Measurements from ENCODE around the gene IGSF1. TPM values are rescaled to one million over a fixed set of nuclear protein-coding genes. Genes with fewer than 3 reads are reported as not detected.
A peak's percentile ranks its signal among the peaks of the same experiment; 100 is the strongest.

Gene IGSF1, protein sequence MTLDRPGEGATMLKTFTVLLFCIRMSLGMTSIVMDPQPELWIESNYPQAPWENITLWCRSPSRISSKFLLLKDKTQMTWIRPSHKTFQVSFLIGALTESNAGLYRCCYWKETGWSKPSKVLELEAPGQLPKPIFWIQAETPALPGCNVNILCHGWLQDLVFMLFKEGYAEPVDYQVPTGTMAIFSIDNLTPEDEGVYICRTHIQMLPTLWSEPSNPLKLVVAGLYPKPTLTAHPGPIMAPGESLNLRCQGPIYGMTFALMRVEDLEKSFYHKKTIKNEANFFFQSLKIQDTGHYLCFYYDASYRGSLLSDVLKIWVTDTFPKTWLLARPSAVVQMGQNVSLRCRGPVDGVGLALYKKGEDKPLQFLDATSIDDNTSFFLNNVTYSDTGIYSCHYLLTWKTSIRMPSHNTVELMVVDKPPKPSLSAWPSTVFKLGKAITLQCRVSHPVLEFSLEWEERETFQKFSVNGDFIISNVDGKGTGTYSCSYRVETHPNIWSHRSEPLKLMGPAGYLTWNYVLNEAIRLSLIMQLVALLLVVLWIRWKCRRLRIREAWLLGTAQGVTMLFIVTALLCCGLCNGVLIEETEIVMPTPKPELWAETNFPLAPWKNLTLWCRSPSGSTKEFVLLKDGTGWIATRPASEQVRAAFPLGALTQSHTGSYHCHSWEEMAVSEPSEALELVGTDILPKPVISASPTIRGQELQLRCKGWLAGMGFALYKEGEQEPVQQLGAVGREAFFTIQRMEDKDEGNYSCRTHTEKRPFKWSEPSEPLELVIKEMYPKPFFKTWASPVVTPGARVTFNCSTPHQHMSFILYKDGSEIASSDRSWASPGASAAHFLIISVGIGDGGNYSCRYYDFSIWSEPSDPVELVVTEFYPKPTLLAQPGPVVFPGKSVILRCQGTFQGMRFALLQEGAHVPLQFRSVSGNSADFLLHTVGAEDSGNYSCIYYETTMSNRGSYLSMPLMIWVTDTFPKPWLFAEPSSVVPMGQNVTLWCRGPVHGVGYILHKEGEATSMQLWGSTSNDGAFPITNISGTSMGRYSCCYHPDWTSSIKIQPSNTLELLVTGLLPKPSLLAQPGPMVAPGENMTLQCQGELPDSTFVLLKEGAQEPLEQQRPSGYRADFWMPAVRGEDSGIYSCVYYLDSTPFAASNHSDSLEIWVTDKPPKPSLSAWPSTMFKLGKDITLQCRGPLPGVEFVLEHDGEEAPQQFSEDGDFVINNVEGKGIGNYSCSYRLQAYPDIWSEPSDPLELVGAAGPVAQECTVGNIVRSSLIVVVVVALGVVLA (N-terminal part only)
- 0.78 TPM for total RNA-seq

GRCh38 chrX:131288738-131289511 is at the start of gene IGSF1:
Gene IGSF1 (minus strand): TSS chrX:131289306. CDS start chrX:131286674, 2,632 bp downstream.
- peak; percentile 17 for DNase-seq

DNA sequence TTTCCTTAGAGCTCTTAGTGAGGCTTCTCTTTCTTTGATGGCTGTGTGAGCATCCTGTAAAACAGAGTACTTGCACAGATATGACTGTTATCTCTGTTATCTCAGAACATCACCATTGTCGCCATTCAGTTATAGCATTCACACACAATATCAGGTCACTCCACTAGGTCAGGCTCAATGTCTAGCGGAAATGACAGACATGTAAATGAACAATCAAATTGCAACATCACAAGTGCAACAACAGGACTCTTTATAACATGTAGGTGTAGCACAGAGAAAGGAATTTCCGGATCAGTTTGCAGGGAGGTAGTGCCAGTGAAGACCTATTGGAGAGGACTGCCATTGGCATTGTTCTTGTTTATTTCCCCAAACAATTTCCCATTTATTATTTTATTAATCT is 43.2 kb upstream of the IGSF1 start:
- no peak for DNase-seq

DNA sequence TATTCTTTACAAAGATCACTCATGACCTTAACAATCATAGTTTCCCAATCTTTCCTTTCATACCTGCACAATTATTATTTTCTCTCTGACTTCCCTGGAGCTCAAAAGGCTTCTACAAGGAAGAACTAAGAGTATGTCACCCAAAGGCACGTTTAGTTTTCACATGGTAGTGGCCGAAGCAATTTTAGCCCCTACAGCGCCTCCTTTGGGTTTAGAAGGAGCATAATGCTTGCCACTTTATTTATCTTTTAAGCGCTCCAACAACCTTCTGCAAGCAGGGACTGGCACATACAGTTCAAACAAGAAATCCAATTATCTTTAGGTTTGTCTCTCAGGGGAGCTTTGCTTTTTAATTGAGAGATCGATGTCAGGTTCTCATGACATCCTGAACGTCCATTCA is 42.0 kb upstream of the IGSF1 start:
- DNase-seq, result no peak

GRCh38 chrX:131330735-131331134 is 41.6 kb upstream of the IGSF1 start:
- DNase-seq, result no peak

DNA sequence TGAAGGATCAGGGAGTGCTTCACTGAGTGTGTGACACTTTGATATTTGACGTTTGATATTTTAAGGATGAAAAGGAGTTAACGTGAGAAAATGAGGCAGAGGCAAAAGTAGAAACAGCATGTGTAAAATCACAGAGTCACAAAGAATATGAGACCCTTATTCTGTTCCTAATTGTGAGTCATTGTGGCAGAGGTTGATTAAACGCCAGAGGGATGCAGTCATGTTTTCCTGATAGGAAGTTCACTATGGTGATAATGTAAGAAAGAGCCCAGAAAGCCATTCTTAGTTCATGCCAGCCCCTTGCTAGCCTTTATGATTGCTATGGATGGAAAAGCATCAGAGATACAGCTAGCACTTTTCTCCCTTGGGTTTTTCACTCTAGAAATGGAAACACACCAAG is 33.5 kb upstream of the IGSF1 start:
- no peak for DNase-seq

DNA sequence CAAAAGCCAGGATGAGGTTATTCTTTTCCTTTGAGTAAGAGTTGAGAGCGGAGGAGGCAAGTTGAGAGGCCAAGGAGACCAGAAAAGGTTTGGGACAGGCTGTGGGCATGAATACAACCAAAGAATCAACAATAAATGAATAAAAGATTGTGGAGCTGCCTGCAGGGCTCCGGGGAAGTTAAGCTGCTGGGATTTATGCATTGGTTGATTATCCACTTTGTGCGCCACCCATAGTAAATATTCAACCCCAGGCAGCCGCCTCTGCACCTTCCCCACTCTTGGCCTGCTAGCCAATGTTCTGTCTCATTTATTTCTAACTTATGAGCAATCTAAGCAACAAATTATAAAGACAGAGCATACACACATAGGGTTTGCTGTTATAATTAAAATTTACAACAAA is 28.2 kb upstream of the IGSF1 start:
- no peak for DNase-seq

GRCh38 chrX:131316260-131316659 is 27.2 kb upstream of the IGSF1 start:
- no peak for DNase-seq

DNA sequence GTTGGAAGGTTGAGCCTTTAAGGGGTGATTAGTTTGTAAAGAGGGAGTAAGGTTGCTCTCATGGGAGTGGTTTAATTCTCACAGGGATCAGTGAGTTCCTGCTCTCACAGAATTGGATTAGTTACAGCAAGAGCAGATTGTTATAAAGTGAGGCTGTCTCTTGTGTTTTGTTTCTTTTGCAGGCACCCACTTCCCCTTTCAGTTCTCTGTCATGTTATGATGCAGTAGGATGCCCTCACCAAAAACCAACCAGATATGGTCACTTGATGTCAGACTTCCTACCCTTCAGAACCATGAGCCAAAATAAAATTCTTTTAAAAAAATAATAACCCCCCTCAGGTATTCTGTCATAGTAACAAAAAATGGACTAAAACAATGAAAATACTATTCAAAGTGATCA is 19.9 kb upstream of the IGSF1 start:
- no peak for DNase-seq

DNA sequence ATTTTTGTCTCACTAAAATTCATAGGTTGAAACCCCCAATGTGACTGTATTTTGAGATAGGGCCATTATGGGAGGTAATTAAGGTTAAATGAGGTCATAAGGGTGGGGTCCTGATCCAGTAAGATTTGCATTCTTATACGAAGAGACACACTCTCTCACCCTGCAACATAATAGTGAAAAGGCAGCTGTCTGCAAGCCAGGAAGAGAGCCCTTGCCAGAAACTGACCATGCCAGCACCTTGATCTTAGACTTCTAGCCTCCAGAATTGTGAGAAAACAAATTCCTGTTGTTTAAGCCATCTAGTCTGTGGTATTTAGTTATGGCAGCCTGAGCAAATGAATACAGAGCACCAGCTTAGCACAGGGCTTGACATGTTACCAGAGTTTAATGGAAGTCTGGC is 17.5 kb upstream of the IGSF1 start:
- DNase-seq, result no peak

- DNase-seq, result no peak
Measured at GRCh38 chrX:131305926-131306325, 16.8 kb upstream of the IGSF1 start.

DNA sequence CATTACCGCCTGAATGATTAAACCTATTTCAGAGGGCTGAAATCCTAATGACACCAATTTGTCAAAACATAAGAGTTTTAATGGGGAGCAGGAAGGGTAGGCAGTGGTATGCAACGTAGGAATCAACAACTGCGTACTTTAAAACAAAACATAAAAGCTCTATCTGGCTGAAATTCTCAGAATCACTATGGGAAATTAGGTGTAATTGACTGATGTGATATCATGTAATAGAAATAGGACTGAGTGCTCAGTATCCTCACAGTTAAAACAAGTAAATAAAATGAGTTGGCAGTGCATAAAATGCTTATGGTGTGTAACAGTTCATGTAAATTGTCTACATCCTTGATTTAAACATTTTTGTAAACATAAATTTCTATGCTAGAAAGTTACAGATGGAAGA is 13.6 kb upstream of the IGSF1 start:
- no peak for DNase-seq

- no peak for DNase-seq
Measured at GRCh38 chrX:131301155-131301554, 12.0 kb upstream of the IGSF1 start.

DNA sequence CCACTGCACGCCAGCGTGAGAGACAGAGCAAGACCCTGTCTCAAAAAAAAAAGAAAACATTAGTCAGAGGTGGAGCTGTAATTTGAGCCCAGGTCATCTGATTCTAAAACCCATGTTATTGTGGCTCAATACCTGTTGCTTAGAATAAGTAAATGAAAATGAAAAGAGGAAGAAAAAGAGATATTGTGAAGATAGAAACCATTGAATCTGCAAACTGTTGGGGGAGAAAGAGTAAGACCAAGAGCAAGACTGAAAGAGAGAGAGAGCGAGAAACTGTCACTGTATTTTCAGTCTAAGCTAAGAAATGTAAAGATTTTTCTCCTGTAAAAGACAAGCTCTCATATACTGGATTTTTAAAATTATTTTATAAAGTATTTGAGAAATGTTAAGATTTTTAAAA is 9.7 kb upstream of the IGSF1 start:
- no peak for DNase-seq

GRCh38 chrX:131298036-131298435 is 8.9 kb upstream of the IGSF1 start:
- DNase-seq, result no peak

- DNase-seq, result no peak
Measured at GRCh38 chrX:131289527-131289926, 421 bp upstream of the IGSF1 start.

GRCh38 chrX:131288188-131288587 is 918 bp downstream of the IGSF1 start:
- no peak for DNase-seq

DNA sequence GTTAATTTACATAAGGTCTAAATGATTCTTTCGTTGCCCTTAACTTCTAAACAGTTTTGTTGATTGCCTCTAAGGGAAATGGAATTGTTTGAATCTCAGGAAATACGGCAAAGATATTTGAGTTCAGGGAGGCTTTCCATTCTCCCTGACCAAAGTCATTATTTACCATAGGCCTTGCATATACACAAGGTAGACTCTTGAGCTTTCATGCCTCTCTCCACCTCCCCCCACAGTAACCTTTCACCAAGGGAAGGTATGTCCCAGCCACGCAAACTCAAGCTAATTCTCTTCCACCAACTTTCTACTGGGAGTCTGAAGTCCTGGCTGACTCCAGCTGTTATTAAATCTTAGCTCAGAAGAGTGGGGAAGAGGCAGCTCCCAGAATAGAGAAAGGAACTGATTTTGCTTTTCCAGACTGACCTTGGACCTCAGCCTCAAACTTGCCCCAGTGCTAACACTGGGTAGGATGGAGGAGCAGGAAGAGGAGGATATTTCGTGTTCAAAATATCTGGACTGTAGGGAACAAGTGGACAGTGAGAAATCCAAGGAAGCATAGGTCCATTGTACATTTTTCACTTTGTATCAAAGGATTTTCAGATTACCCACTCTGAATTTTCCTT is 1.4 kb downstream of the IGSF1 start:
- DNase-seq, result no peak

DNA sequence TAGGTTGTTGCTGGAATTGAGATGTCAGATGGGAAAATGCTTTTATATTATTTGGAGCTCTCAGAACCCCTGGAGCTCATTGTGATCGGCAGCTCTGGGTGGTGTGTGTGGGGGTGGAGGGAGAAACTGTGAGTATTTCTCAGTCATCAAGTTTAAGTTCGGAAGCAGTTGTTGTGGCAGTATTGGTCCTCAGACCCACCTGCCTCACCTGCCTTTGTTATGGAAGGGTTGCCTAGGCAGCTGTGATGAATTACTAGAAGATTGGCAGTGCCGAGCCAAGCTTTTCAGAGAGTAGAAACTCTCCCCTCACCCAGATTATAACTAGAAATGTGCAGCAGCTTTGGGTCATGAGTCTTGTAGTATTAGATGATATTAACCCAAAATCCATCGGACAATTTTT is 9.5 kb downstream of the IGSF1 start:
- no peak for DNase-seq

DNA sequence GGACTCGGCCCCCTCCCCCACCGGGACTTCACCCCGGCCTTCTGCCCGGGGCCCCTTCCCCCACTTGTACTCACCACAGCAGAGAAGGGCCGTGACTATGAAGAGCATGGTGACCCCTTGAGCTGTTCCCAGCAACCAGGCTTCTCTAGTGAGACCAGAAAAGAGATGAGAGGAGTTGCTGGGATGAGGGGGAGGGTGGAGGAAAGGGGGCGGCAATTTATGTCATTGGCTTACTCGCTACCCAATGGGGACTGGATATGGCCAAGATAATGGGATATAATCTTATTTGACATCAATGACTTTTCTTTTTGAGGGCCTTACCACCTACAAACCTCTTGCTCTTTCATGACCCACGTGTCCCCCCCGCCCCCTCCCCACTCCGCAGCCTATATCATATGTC is 9.9 kb downstream of the IGSF1 start:
- DNase-seq, result no peak

DNA sequence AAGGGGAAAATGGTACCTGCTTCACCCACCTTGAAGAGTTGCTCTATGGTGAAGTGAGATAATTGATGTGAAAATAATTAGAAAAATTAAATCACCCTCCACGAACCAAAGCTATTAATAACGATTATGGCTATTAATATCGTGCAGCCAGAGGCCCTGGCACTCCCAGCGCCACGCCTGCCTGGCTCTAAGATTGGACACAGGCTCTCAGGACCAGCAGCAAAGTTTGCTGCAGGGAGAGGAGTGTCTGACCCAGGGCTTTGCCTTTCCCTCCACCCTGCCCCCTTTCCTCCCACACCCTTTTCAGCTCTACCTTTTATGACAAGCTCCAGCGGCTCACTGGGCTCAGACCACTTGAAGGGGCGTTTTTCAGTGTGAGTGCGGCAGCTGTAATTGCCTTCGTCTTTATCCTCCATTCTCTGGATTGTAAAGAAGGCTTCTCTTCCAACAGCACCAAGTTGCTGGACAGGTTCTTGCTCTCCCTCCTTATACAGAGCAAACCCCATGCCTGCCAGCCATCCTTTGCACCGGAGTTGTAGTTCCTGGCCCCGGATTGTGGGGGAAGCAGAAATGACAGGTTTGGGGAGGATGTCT is 11.5 kb downstream of the IGSF1 start:
- no peak for DNase-seq

GRCh38 chrX:131273011-131273410 is 16.1 kb downstream of the IGSF1 start:
- DNase-seq, result no peak
